Muscle of leg (tissue), 11 donors: ENCODE results near the gene CEP41. TPM values are rescaled to one million over a fixed set of nuclear protein-coding genes. Genes with fewer than 3 reads are reported as not detected.
A peak's percentile ranks its signal among the peaks of the same experiment; 100 is the strongest.
"Not testable (repeated sequence)": the region's sequence is repeated elsewhere in the genome, so short reads cannot be mapped to it uniquely, and the experiment has no call there.

Source experiments
- DNase-seq: peaks from one replicate; pipeline ENCODE4 v3.0.0; 2013
- H3K27ac ChIP-seq: one replicate; pipeline ENCODE4 v1.5.1; 2013; ENCODE audit warnings: mild to moderate bottlenecking, low read length, control low read depth
- H3K27me3 ChIP-seq: one replicate; pipeline ENCODE4 v1.6.1; 2013; ENCODE audit warnings: low read length; ENCODE audit not compliant: control insufficient read depth, insufficient read depth
- H3K36me3 ChIP-seq: one replicate; pipeline ENCODE4 v1.6.1; 2013; ENCODE audit warnings: low read length; ENCODE audit not compliant: control insufficient read depth, insufficient read depth
- H3K4me1 ChIP-seq: one replicate; pipeline ENCODE4 v1.6.1; 2013; ENCODE audit warnings: low read length; ENCODE audit not compliant: control insufficient read depth, insufficient read depth
- H3K4me3 ChIP-seq: one replicate; pipeline ENCODE4 v1.5.1; 2013; ENCODE audit warnings: low read length, control low read depth
- H3K9me3 ChIP-seq: replicated peaks from 2 replicates; pipeline ENCODE4 v1.6.1; 2013; ENCODE audit warnings: low read depth, low read length; ENCODE audit not compliant: control insufficient read depth
- WGBS: methylation state at CpG from one replicate; pipeline ENCODE4 v1.1.5; 2013; ENCODE audit warnings: missing lambda C conversion rate; ENCODE audit not compliant: insufficient coverage; 5-methylcytosine and 5-hydroxymethylcytosine counted together
- polyA plus RNA-seq, 8 donors: library from polyadenylated mRNA; unstranded; fragments of 120-200 nt; gene quantifications; one replicate each; pipeline versions ENCODE4 v1.2.1 to v1.2.3, GENCODE V29; 2013; ENCODE audit warnings: inconsistent platforms in 1 of 8, low replicate concordance in 1 of 8; ENCODE audit not compliant: insufficient read length in 8 of 8, insufficient read depth in 1 of 8
- total RNA-seq: library from RNA; stranded (reverse); fragments of 120-200 nt; gene quantifications from one replicate; pipeline ENCODE4 v1.2.4, GENCODE V29; 2013

CEP41 gene
- total and polyA plus RNA-seq, 9 donors: 16.3 to 29.1 (median 23.0) TPM

DNA sequence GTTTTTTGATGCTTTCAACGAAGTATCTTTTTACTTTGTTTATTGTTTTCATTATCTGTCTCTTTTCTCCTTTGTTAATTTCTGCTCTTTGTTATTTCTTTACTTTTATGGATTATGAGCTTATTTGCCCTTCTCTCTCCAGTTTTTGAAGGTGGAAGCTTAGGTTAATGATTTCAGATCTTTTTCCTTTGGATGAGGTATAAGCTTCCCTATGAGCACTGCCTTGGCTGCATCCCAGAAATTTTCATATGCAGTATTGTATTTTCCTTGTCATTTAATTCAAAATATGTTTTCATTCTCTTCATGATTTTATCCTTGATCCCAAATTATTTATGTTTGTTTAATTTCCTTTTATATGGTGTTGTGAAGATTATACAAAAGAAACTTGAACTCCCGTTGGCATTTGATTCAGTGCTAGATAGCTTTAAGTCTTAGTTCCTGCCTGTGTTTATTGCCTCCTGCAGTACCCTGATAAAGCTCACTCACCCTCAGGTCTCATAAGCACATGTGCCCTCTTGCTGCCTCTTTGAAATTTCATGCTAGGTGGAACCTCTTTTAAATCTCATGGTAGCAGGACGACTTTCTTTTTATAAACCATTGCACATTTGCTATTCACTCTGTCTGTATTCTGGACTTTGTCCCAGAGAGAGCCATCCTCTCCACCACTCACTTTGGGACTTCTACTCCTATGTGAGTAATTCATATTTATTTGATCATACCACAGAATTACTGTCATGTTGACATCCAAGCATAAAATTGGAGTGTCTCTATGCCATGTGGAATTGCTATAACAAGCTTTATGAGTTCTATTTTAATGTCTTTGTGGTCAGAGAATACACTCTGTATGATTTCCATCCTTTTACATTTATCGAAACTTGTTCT, 23.0 kb upstream of the CEP41 start:
- H3K27me3 ChIP-seq: no peaks in the 10 kb centered on the region
- DNase-seq: no peak
- no peak overlapping the region for H3K27ac ChIP-seq
- WGBS: no CpG with 5 or more reads among the region's 4 CpGs
- no peak overlapping the region for H3K4me3 ChIP-seq
- H3K4me1 ChIP-seq: no peaks in the 10 kb centered on the region
- no peaks in the 10 kb centered on the region for H3K36me3 ChIP-seq
- H3K9me3 ChIP-seq: peaks cover 9% of the 10 kb centered on the region

DNA sequence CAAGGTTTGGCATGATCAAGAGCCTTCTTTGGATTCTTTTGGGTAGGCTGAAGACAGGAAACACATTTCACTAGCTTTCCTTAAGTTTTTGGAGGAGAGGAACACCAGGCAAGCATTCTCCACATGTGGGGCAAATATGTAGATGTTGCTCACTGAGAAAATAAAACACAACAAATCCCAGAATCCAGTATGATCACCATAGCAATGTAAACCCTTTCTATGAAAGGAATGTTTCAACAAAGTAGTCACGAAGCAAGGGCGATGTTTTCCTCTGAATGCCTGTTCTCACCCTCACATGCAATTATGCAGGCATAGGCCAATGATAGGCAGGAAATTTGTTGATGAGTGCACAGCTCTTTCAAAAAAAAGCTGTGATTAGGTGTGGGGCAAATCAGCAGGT, 20.5 kb upstream of the CEP41 start:
- H3K27me3 ChIP-seq: no peaks in the 10 kb centered on the region
- H3K4me1 ChIP-seq: no peaks in the 10 kb centered on the region
- H3K27ac ChIP-seq: no peak overlapping the region
- no peak overlapping the region for H3K4me3 ChIP-seq
- WGBS: no CpG with 5 or more reads among the region's 2 CpGs
- DNase-seq: no peak
- no peaks in the 10 kb centered on the region for H3K36me3 ChIP-seq
- peaks cover 12% of the 10 kb centered on the region for H3K9me3 ChIP-seq

DNA sequence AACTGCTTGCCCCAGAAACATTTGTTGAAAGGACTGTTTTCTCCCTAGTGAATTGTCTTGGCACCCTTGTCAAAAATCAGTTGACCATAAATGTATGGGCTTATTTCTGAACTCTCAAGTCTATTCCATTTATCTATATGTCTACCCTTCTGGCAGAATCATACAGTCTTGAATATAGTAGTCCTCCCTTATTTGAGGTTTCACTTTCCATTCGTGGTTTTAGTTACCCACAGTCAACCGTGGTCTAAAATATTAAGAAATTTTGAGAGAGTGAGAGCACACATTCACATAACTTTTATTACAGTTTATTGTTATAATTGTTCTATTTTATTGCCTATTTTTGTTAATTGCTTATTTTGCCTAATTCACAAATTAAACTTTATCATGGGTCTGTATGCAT, 17.4 kb upstream of the CEP41 start:
- H3K27ac ChIP-seq: no peak overlapping the region
- H3K36me3 ChIP-seq: no peaks in the 10 kb centered on the region
- H3K9me3 ChIP-seq: peaks cover 12% of the 10 kb centered on the region
- DNase-seq: no peak
- H3K4me3 ChIP-seq: no peak overlapping the region
- no peaks in the 10 kb centered on the region for H3K27me3 ChIP-seq
- no CpG with 5 or more reads among the region's 2 CpGs for WGBS
- H3K4me1 ChIP-seq: peaks cover 1% of the 10 kb centered on the region

DNA sequence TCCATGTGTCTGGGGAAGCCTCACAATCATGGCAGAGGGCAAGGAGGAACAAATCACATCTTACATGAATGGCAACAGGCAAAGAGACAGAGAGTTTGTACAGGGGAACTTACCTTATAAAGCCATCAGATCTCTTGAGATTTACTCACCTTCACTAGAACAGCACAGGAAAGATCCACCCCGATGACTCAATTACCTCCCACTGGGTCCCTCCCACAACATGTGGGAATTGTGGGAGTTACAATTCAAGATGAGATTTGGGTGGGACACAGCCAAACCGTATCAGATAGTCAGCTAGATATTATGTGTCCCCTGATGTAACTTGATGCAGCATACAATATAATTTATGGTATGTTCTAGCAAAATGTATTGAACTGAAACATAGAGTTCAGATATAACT, 14.1 kb upstream of the CEP41 start:
- no CpG with 5 or more reads among the region's 2 CpGs for WGBS
- H3K27ac ChIP-seq: peak overlapping the region; percentile 25

GRCh38 chr7:130452951-130453350, 12.1 kb upstream of the CEP41 start:
- Histone ChIP-seq H3K4me1 (peaks cover 10% of the 10 kb centered on the region), H3K27me3 (no peaks in the 10 kb centered on the region), H3K36me3 (no peaks in the 10 kb centered on the region), H3K9me3 (peaks cover 4% of the 10 kb centered on the region), H3K27ac (peak overlapping the region; percentile 95), H3K4me3 (no peak overlapping the region)
- DNase-seq: peak; percentile 99
- WGBS: no CpG with 5 or more reads among the region's 3 CpGs

More for the DNA sequence above, 14.1 kb upstream of the CEP41 start:
- H3K36me3 ChIP-seq: no peaks in the 10 kb centered on the region
- H3K4me3 ChIP-seq: no peak overlapping the region
- H3K9me3 ChIP-seq: peaks cover 12% of the 10 kb centered on the region
- DNase-seq: no peak
- H3K27me3 ChIP-seq: no peaks in the 10 kb centered on the region
- peaks cover 10% of the 10 kb centered on the region for H3K4me1 ChIP-seq

GRCh38 chr7:130451344-130451743, 10.5 kb upstream of the CEP41 start:
- not testable (repeated sequence) for H3K36me3 ChIP-seq, H3K4me1 ChIP-seq, DNase-seq, H3K4me3 ChIP-seq, H3K9me3 ChIP-seq, H3K27ac ChIP-seq, H3K27me3 ChIP-seq
- whole genome bisulfite sequencing: 80% methylated on average over 1 of the region's 3 CpGs

- peaks cover 9% of the 10 kb centered on the region for H3K9me3 ChIP-seq
- no CpG with 5 or more reads among the region's 3 CpGs for WGBS
- peaks cover 27% of the 10 kb centered on the region for H3K4me1 ChIP-seq
- peak overlapping the region; percentile 40 for H3K27ac ChIP-seq
- no peaks in the 10 kb centered on the region for H3K27me3 ChIP-seq
- H3K36me3 ChIP-seq: no peaks in the 10 kb centered on the region
- DNase-seq: peak; percentile 56
- no peak overlapping the region for H3K4me3 ChIP-seq
These were observed 5.4 kb upstream of the CEP41 start for GRCh38 chr7:130446259-130446658.

DNA sequence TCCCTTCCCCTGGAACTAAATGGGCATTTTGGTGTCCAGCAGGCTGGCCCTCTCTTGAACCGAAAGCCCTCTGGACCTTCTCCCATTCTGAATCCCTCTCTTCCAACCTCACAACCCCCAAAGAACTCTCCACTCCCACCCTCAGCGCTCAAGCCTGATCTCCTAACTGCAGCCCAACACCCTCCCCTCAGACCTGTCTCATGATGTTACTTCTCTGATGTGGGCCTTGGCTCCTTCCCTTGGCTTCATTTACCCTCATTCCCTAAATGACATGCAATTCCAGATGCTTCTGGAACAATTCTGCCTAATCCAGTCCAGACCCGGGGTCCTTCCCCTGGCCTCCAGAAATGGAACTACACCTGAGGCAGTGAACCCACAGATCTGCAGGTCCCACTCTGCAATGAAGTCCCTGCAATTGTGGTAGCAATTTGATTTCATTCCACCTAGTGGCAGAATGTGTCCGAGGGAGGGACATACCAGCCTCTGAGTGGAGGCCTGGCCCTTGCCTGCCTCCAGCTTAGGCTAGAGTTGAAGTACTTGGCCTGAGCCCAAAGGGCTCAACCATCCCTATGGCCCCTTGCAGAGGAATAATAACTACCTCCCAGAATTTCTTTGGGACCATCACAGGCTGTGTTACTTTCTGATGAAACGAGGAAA, 4.1 kb upstream of the CEP41 start:
- H3K4me3 ChIP-seq: no peak overlapping the region
- 45% methylated on average over 5 of the region's 5 CpGs for WGBS
- no peaks in the 10 kb centered on the region for H3K36me3 ChIP-seq
- no peaks in the 10 kb centered on the region for H3K27me3 ChIP-seq
- peak overlapping the region; percentile 90 for H3K27ac ChIP-seq
- peaks cover 9% of the 10 kb centered on the region for H3K9me3 ChIP-seq
- peak; percentile 87 for DNase-seq
- H3K4me1 ChIP-seq: peaks cover 32% of the 10 kb centered on the region

GRCh38 chr7:130444234-130444633, 3.4 kb upstream of the CEP41 start:
- no peaks in the 10 kb centered on the region for H3K27me3 ChIP-seq
- no CpG with 5 or more reads among the region's 3 CpGs for WGBS
- no peaks in the 10 kb centered on the region for H3K36me3 ChIP-seq
- no peak overlapping the region for H3K4me3 ChIP-seq
- peak overlapping the region; percentile 90 for H3K27ac ChIP-seq
- peaks cover 34% of the 10 kb centered on the region for H3K4me1 ChIP-seq
- DNase-seq: peak; percentile 98
- peaks cover 9% of the 10 kb centered on the region for H3K9me3 ChIP-seq

DNA sequence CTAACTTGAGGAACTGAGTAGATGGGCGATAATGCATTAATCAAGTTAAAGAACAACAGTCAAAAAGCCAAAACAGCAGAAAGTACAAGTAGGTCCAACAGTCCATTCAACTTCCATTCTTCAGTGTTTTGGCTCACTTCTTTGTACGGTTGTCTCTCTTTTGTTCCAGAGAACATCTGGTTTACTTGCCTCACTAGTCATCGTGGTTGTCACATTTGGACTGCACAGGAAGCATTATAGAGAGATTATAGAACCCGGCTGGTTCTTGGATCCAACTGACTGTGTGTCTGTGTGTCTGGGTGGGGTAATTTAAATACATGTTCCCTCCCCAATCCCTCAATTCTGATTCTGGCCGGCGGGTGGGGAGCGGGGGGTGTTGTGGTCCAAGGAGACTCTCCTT, 1.8 kb upstream of the CEP41 start:
- H3K27ac ChIP-seq: peak overlapping the region; percentile 99
- peak; percentile 39 for DNase-seq

More for the DNA sequence above, 1.8 kb upstream of the CEP41 start:
- Histone ChIP-seq H3K4me1 (peaks cover 34% of the 10 kb centered on the region), H3K36me3 (no peaks in the 10 kb centered on the region), H3K4me3 (no peak overlapping the region), H3K9me3 (peaks cover 2% of the 10 kb centered on the region), H3K27me3 (no peaks in the 10 kb centered on the region)
- 67% methylated on average over 1 of the region's 7 CpGs for WGBS
